WTC11 (cell line): ENCODE data around the gene RTN4.

ENCODE experiments used
- ATF3 ChIP-seq: sonication (generic); formaldehyde crosslinking; conservative IDR thresholded peaks from 2 replicates; pipeline ENCODE4 v1.8.1; 2022; ENCODE audit warnings: mild to moderate bottlenecking, missing genetic modification reagents
- CTCF ChIP-seq: fragments of 200-600 bp; IDR thresholded peaks from 2 replicates; pipeline ENCODE4 v1.8.0; 2022; ENCODE audit warnings: antibody characterized with exemption
- E2F4 ChIP-seq: sonication (generic); formaldehyde crosslinking; IDR thresholded peaks from 2 replicates; pipeline ENCODE4 v1.8.1; 2022; ENCODE audit warnings: low read depth, mild to moderate bottlenecking, moderate library complexity, missing genetic modification reagents, borderline replicate concordance
- E2F5 ChIP-seq: sonication (generic); formaldehyde crosslinking; IDR thresholded peaks from 2 replicates; pipeline ENCODE4 v1.8.1; 2022; ENCODE audit warnings: mild to moderate bottlenecking, moderate library complexity, missing genetic modification reagents
- FOXK1 ChIP-seq: sonication (generic); formaldehyde crosslinking; IDR thresholded peaks from 2 replicates; pipeline ENCODE4 v1.8.0; 2022; ENCODE audit warnings: mild to moderate bottlenecking, moderate library complexity, missing genetic modification reagents
- HMGXB4 ChIP-seq: sonication (generic); formaldehyde crosslinking; IDR thresholded peaks from 2 replicates; pipeline ENCODE4 v1.8.1; 2023; ENCODE audit warnings: mild to moderate bottlenecking, moderate library complexity, missing genetic modification reagents
- SP1 ChIP-seq: sonication (generic); formaldehyde crosslinking; conservative IDR thresholded peaks from 2 replicates; pipeline ENCODE4 v1.8.1; 2022; ENCODE audit warnings: missing genetic modification reagents
- ZNF281 ChIP-seq: sonication (generic); formaldehyde crosslinking; IDR thresholded peaks from 2 replicates; pipeline ENCODE4 v1.8.0; 2023; ENCODE audit warnings: mild to moderate bottlenecking, missing genetic modification reagents

- TF ChIP-seq ATF3 (CRISPR knock-in tag) (no peak), CTCF (no peak), FOXK1 (no peak), HMGXB4 (CRISPR knock-in tag) (no peak), E2F5 (CRISPR knock-in tag) (no peak), E2F4 (no peak), ZNF281 (CRISPR knock-in tag) (no peak), SP1 (no peak)
Measured at GRCh38 chr2:55035716-55036115, 14.5 kb downstream of the RTN4 start.
